ENCODE results near the gene DNAH10. TPM values are rescaled to one million over a fixed set of nuclear protein-coding genes. Genes with fewer than 3 reads are reported as not detected.

DNAH10 gene
- total RNA-seq, 1 donor from 2014 or later, result 0.54 TPM

DNA sequence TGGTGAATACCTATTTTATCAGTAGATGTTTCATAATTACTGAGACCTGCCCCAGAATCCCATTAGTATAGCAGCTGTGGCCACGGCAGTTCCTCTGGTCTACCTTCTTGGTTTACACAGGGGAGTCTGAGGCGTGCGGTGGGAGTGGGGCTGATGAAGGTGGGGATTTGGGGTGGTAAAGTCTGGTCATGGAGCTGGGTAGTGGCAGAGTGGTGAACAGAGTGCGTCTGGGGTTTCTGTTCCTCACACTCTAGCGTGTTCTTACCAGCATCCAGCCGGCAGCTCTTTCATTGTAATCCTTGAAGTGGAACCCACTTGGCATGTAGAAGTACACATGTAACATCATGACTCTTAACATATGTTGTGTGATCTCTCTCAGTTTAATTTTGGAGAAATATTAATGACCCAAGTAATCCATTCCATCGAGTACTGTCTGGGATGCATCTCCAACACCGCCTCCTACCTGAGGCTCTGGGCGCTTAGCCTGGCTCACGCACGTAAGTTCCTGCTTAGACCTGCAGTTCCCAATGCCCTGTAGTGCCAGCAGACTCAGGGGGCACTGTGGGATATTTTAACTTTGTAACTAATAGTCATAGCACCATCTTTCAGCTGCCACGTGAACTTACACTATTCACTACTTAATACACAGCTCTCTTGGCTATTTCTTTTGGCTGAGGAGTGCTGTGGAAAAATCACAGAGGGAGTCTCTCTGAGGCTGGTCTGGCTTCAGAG, 7.9 kb upstream of the DNAH10 start:
- Histone ChIP-seq H3K27me3 (ENCODE audit: insufficient read depth, low read length) (no peaks in the 10 kb centered on the region), H3K36me3 (ENCODE audit: insufficient read depth, low read length) (peaks cover 21% of the 10 kb centered on the region), H3K4me3 (ENCODE audit: insufficient read depth, low read depth, low read length) (no peak overlapping the region), H3K27ac (ENCODE audit: low read depth, low read length) (no peak overlapping the region), H3K9ac (ENCODE audit: low read length) (no peak overlapping the region), H3K79me2 (ENCODE audit: insufficient read depth, low read length) (no peaks in the 10 kb centered on the region), H3K9me3 (ENCODE audit: insufficient read depth, low read depth, low read length) (no peaks in the 10 kb centered on the region), H2AFZ (ENCODE audit: low read depth, low read length) (no peak overlapping the region), H4K20me1 (ENCODE audit: insufficient read depth, low read length) (no peaks in the 10 kb centered on the region), H3K4me2 (ENCODE audit: low read length) (no peak overlapping the region), H3K4me1 (ENCODE audit: insufficient read depth, low read length) (peaks cover under 1% of the 10 kb centered on the region)
- H3K4me1 Mint-ChIP-seq (ENCODE audit: low read depth, unreplicated experiment), result no peaks in the 10 kb centered on the region
- no peak for TF ChIP-seq EZH2 (IDR thresholded peaks at IDR 0.05; ENCODE audit: insufficient read depth, low read length)
- TF ChIP-seq, protein P1, sequence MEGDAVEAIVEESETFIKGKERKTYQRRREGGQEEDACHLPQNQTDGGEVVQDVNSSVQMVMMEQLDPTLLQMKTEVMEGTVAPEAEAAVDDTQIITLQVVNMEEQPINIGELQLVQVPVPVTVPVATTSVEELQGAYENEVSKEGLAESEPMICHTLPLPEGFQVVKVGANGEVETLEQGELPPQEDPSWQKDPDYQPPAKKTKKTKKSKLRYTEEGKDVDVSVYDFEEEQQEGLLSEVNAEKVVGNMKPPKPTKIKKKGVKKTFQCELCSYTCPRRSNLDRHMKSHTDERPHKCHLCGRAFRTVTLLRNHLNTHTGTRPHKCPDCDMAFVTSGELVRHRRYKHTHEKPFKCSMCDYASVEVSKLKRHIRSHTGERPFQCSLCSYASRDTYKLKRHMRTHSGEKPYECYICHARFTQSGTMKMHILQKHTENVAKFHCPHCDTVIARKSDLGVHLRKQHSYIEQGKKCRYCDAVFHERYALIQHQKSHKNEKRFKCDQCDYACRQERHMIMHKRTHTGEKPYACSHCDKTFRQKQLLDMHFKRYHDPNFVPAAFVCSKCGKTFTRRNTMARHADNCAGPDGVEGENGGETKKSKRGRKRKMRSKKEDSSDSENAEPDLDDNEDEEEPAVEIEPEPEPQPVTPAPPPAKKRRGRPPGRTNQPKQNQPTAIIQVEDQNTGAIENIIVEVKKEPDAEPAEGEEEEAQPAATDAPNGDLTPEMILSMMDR (IDR thresholded peaks at IDR 0.05; ENCODE audit: insufficient read depth, low read depth, low read length), result no peak
- FAIRE-seq, result no peak
- H3K27ac Mint-ChIP-seq (ENCODE audit: unreplicated experiment), result no peak overlapping the region
- no peak overlapping the region for H3K4me3 Mint-ChIP-seq (ENCODE audit: unreplicated experiment)
- H3K36me3 Mint-ChIP-seq (ENCODE audit: low read depth, unreplicated experiment), result peaks cover 12% of the 10 kb centered on the region
- no peaks in the 10 kb centered on the region for H3K27me3 Mint-ChIP-seq (ENCODE audit: low read depth, unreplicated experiment)
- no peaks in the 10 kb centered on the region for H3K9me3 Mint-ChIP-seq (ENCODE audit: unreplicated experiment)
- DNase-seq (ENCODE audit: low read depth), result no peak

DNA sequence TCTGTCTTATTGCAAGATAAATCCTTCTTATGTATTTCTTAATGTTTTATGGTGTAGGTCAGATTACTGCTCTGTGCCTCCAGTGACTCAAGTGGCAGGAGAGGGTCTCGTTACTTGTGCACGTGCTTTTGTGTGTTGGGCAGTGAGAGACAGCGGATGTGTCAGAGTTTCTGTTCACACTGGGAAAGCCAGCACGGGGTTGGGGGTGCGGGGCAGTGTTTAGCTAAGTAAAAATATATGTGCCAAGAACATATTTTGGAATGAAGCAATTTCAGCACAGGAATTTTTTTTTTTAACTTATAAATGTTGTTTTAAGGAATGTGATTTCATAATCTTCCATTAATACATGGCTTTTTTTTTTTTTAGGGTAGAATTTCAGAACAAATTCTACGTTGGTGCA, 4.5 kb upstream of the DNAH10 start:
- Histone ChIP-seq H3K27me3 (ENCODE audit: insufficient read depth, low read length) (peaks cover under 1% of the 10 kb centered on the region), H3K79me2 (ENCODE audit: insufficient read depth, low read length) (no peaks in the 10 kb centered on the region), H3K9me3 (ENCODE audit: insufficient read depth, low read depth, low read length) (no peaks in the 10 kb centered on the region), H3K4me1 (ENCODE audit: insufficient read depth, low read length) (peaks cover 3% of the 10 kb centered on the region), H3K4me2 (ENCODE audit: low read length) (no peak overlapping the region), H2AFZ (ENCODE audit: low read depth, low read length) (no peak overlapping the region), H3K9ac (ENCODE audit: low read length) (no peak overlapping the region), H3K27ac (ENCODE audit: low read depth, low read length) (no peak overlapping the region), H3K36me3 (ENCODE audit: insufficient read depth, low read length) (peaks cover 11% of the 10 kb centered on the region), H3K4me3 (ENCODE audit: insufficient read depth, low read depth, low read length) (no peak overlapping the region), H4K20me1 (ENCODE audit: insufficient read depth, low read length) (no peaks in the 10 kb centered on the region)
- H3K27me3 Mint-ChIP-seq (ENCODE audit: low read depth, unreplicated experiment), result peaks cover 4% of the 10 kb centered on the region
- DNase-seq (ENCODE audit: low read depth) (no peak), FAIRE-seq (no peak)
- TF ChIP-seq EZH2 (IDR thresholded peaks at IDR 0.05; ENCODE audit: insufficient read depth, low read length), result no peak
- TF ChIP-seq, protein P1 (IDR thresholded peaks at IDR 0.05; ENCODE audit: insufficient read depth, low read depth, low read length), result no peak
- peaks cover 8% of the 10 kb centered on the region for H3K36me3 Mint-ChIP-seq (ENCODE audit: low read depth, unreplicated experiment)
- no peak overlapping the region for H3K27ac Mint-ChIP-seq (ENCODE audit: unreplicated experiment)
- H3K4me1 Mint-ChIP-seq (ENCODE audit: low read depth, unreplicated experiment), result peaks cover 2% of the 10 kb centered on the region
- no peaks in the 10 kb centered on the region for H3K9me3 Mint-ChIP-seq (ENCODE audit: unreplicated experiment)
- no peak overlapping the region for H3K4me3 Mint-ChIP-seq (ENCODE audit: unreplicated experiment)

DNA sequence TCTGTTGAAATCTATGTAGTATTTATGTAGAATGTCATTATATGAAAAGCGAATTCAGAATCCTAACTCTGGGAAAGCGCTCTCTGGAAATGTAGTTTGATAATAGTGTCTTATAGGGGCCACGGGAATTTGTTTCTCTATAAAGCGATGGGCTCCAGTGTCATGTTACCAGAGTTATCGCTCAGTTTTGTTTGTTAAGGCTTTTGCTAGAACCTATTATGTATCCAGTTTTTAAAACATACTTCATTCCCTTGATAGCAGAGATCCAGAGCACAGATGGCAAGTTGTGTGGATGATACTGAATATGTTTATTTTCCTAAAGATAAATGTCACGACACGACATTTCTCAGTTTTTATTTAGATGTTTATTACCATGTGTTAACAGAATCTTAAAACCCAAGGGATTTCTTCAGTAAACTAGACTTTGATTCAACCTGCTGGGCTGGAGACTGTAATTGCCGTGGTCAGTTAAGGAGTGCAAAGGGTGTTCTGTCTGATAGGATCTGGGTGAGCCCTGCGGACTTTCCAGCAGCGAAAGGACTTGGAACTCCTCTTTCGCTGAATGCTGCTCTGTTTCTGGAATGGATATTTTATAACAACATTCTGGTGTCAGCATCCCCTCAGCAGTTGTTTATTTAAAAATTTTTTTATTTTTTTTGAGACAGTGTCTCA, 1.7 kb upstream of the DNAH10 start:
- Histone ChIP-seq H3K79me2 (ENCODE audit: insufficient read depth, low read length) (no peaks in the 10 kb centered on the region), H2AFZ (ENCODE audit: low read depth, low read length) (no peak overlapping the region), H3K9ac (ENCODE audit: low read length) (no peak overlapping the region), H3K27ac (ENCODE audit: low read depth, low read length) (no peak overlapping the region), H3K27me3 (ENCODE audit: insufficient read depth, low read length) (peaks cover 5% of the 10 kb centered on the region), H3K9me3 (ENCODE audit: insufficient read depth, low read depth, low read length) (no peaks in the 10 kb centered on the region), H3K36me3 (ENCODE audit: insufficient read depth, low read length) (peaks cover 4% of the 10 kb centered on the region), H4K20me1 (ENCODE audit: insufficient read depth, low read length) (no peaks in the 10 kb centered on the region), H3K4me1 (ENCODE audit: insufficient read depth, low read length) (peaks cover 4% of the 10 kb centered on the region), H3K4me3 (ENCODE audit: insufficient read depth, low read depth, low read length) (no peak overlapping the region), H3K4me2 (ENCODE audit: low read length) (no peak overlapping the region)
- no peak overlapping the region for H3K27ac Mint-ChIP-seq (ENCODE audit: unreplicated experiment)
- TF ChIP-seq, protein P1 (IDR thresholded peaks at IDR 0.05; ENCODE audit: insufficient read depth, low read depth, low read length), result no peak
- no peak for TF ChIP-seq EZH2 (IDR thresholded peaks at IDR 0.05; ENCODE audit: insufficient read depth, low read length)
- H3K4me1 Mint-ChIP-seq (ENCODE audit: low read depth, unreplicated experiment), result peaks cover 2% of the 10 kb centered on the region
- FAIRE-seq (no peak), DNase-seq (ENCODE audit: low read depth) (no peak)
- H3K4me3 Mint-ChIP-seq (ENCODE audit: unreplicated experiment), result no peak overlapping the region
- peaks cover 2% of the 10 kb centered on the region for H3K9me3 Mint-ChIP-seq (ENCODE audit: unreplicated experiment)
- no peaks in the 10 kb centered on the region for H3K36me3 Mint-ChIP-seq (ENCODE audit: low read depth, unreplicated experiment)
- peaks cover 15% of the 10 kb centered on the region for H3K27me3 Mint-ChIP-seq (ENCODE audit: low read depth, unreplicated experiment)

Data from astrocyte (in vitro differentiated cells and primary cell).